BJ (cell line): Measurements from ENCODE around the gene MOK. TPM values are rescaled to one million over a fixed set of nuclear protein-coding genes. Genes with fewer than 3 reads are reported as not detected.

Experiments
- CTCF ChIA-PET: fragments of 350-600 bp; formaldehyde crosslinking; extraction: SDS; loops from one replicate; lab custom pipeline; 2021; ENCODE audit warnings: antibody characterized with exemption, inconsistent platforms; lab: Yijun Ruan, JAX
- POLR2A ChIA-PET: fragments of 300-600 bp; sonication (Branson Sonifier 250); formaldehyde crosslinking; extraction: SDS; loops from one replicate; lab custom pipeline; 2021; ENCODE audit warnings: antibody characterized with exemption; lab: Charles Lee
- DNase-seq: peaks from one replicate; pipeline ENCODE4 v3.0.0-alpha.2; 2011; ENCODE audit warnings: low read depth
- H3K27me3 ChIP-seq: 2 replicates; pipeline ENCODE4 v1.6.0; 2011; ENCODE audit warnings: low read length; ENCODE audit not compliant: control insufficient read depth, insufficient read depth
- H3K36me3 ChIP-seq: 2 replicates; pipeline ENCODE4 v1.5.1; 2011; ENCODE audit warnings: low read length; ENCODE audit not compliant: control insufficient read depth, insufficient read depth
- H3K4me3 ChIP-seq: 2 replicates; pipeline ENCODE4 v1.5.1; 2011; ENCODE audit warnings: low read depth, mild to moderate bottlenecking, control low read depth, low read length
- CTCF ChIP-seq: IDR thresholded peaks from 2 replicates; pipeline ENCODE4 v1.5.1; 2011; ENCODE audit warnings: low read depth, mild to moderate bottlenecking, control low read depth, inconsistent platforms, low read length, moderate library complexity; ENCODE audit not compliant: insufficient read depth
- polyA plus RNA-seq: library from polyadenylated mRNA; depleted of rRNA; stranded (reverse); fragments of >200 nt; gene quantifications from 2 replicates; pipeline ENCODE4 v1.2.3, GENCODE V29; 2011

Gene MOK
- polyA plus RNA-seq, 1 experiment, result 26.0 TPM

DNA sequence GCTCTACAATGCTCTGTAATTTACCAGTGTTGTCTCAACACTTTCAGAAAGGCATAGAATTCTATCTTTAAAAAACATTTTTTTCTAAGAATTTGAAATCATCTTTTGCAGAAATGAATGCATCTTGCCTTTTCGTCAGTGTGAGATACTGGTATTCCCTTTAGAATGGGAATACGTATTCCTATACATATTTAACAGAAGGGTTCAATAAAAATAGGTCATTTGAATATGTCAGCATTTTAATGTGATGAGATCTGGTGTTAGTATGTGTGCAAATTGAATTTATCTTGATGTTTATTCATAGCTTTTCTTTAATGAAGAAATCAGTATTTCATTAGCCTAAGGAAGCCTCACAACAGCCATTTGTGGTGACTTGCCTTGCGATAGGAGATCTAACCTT, 121.1 kb downstream of the MOK start:
- POLR2A ChIA-PET, result interaction anchor here (0.6 kb wide), 1 partner anchor 239 kb away, joined by 3 read pairs; no protein-coding TSS in a partner anchor
- Histone ChIP-seq H3K27me3 (no peaks in the 10 kb centered on the region), H3K36me3 (no peaks in the 10 kb centered on the region), H3K4me3 (no peak overlapping the region)
- CTCF ChIA-PET, result no interaction called here
- TF ChIP-seq CTCF, result no peak
- no peak for DNase-seq

DNA sequence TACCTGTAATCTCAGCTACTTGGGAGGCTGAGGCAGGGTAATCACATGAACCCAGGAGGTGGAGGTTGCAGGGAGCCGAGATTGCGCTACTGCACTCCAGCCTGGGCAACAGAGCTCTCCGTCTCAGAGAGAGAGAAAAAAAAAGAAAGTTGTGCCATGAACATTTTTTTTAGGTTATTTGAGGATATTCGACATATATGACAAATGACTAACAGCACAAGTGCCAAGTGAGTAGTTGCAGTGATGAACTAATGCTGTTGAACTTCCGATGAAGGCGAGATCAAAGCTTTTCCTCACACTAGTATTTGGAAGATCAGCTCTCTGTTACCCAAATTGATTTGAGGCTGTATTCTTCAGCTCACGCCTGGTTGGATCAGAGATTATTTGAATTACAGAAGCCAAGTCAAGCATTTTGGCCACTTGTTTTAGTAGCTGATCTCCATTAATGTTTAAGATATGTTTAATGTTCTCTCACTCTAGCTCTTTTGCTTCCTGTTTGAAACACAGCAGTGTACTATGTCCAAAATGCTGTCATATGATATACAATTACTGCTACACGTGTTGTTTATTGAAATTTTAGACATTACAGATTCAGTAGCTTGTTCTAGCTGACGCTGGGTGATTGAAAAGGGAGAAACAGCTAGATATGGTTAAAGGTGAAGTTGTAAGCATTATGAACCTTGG, 121.9 kb downstream of the MOK start:
- no peak for TF ChIP-seq CTCF
- ChIA-PET CTCF (interaction anchor here (0.7 kb wide), 1 partner anchor 18 kb away, joined by 3 read pairs; no protein-coding TSS in a partner anchor), POLR2A (interaction anchor here (0.6 kb wide), 1 partner anchor 14 kb away, joined by 3 read pairs; no protein-coding TSS in a partner anchor)
- no peaks in the 10 kb centered on the region for H3K36me3 ChIP-seq
- no peak for DNase-seq
- H3K4me3 ChIP-seq, result no peak overlapping the region
- H3K27me3 ChIP-seq, result no peaks in the 10 kb centered on the region

GRCh38 chr14:102182190-102182589, 122.8 kb downstream of the MOK start:
- Histone ChIP-seq H3K27me3 (no peaks in the 10 kb centered on the region), H3K36me3 (no peaks in the 10 kb centered on the region), H3K4me3 (no peak overlapping the region)
- TF ChIP-seq CTCF, result no peak
- POLR2A ChIA-PET, result interaction anchor here (0.6 kb wide), 2 partner anchors 15 to 1960 kb away, joined by 3 read pairs; no protein-coding TSS in a partner anchor
- peak; percentile 33 for DNase-seq
- CTCF ChIA-PET, result interaction anchor here (1.0 to 2.0 kb wide), 2 partner anchors 11 to 19 kb away, joined by 4 to 8 read pairs; no protein-coding TSS in a partner anchor

DNA sequence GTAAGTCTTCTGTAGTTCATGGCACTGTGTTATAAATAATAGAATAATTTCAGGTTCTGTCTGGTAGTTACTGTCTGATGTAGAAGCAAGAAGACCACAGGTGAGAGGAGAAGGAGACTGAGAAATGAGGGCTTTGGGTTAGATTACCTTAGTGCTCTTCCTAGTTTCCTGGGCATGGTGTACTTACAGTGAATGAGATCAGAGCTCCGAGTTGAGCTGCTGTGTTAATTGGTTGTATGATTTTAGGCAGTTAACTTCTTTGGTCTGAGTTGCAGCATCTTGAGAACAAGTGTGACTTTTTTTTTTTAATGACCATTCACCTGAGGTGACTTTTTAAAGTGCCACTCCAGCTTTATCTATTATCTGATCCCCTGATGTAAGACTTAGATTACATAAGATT, 123.8 kb downstream of the MOK start:
- POLR2A ChIA-PET, result no interaction called here

More for the DNA sequence above, 123.8 kb downstream of the MOK start:
- no peak for TF ChIP-seq CTCF
- CTCF ChIA-PET, result interaction anchor here (1.0 to 2.0 kb wide), 2 partner anchors 10 to 20 kb away, joined by 4 to 8 read pairs; no protein-coding TSS in a partner anchor
- no peaks in the 10 kb centered on the region for H3K27me3 ChIP-seq
- no peaks in the 10 kb centered on the region for H3K36me3 ChIP-seq
- no peak for DNase-seq
- H3K4me3 ChIP-seq, result no peak overlapping the region
